Vagina (tissue), 2 donors: ENCODE measurements around the gene CYP1A2.

Experiments
- POLR2A ChIP-seq, 2 donors: fragments of 450-650 bp; IDR thresholded peaks; one replicate each; pipeline ENCODE4 v1.6.1; 2017; ENCODE audit warnings: antibody characterized with exemption in 2 of 2, mild to moderate bottlenecking in 2 of 2, moderate library complexity in 2 of 2
- POLR2AphosphoS5 ChIP-seq, 2 donors: sonication (generic); formaldehyde crosslinking; IDR thresholded peaks; one replicate each; pipeline ENCODE4 v1.9.0; 2017; ENCODE audit warnings: antibody characterized with exemption in 2 of 2, mild to moderate bottlenecking in 2 of 2, low read depth in 1 of 2; ENCODE audit not compliant: insufficient read depth in 1 of 2
- TF ChIP-seq, protein P1 (sequence below), 3 experiments: fragments of 450-650 bp in 2 of 3; fragments of 200-600 bp in 1 of 3; sonication (generic) in 1 of 3; IDR thresholded peaks; one replicate each; pipeline ENCODE4 v1.5.1; 2017 to 2019; ENCODE audit warnings: antibody characterized with exemption in 3 of 3, mild to moderate bottlenecking in 2 of 3, moderate library complexity in 2 of 3

DNA sequence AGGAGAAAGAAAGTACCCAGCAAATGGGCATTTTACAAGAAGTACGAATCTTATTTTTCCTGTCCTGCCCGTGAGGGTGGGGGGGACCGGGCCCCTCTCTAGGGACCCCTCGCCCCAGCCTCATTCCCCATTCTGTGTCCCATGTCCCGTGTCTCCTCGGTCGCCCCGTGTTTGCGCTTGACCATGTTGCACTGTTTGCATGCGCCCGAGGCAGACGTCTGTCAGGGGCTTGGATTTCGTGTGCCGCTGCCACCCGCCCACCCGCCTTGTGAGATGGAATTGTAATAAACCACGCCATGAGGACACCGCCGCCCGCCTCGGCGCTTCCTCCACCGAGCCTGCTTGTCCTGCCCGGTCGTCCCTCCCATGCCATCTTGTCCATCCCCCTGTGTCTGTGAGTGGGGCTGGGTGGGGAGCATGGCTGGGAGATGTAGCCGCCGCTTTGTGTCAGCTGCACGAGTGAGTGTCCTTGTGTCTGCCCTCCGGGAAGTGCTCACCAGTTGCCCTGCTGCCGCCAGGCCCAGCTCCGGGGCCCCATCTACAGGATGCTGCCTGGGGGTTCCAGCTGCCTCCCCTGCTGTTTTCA is 54.3 kb downstream of the CYP1A2 start:
- TF ChIP-seq POLR2A (IDR thresholded peaks at IDR 0.05) (no peak), POLR2AphosphoS5 (IDR thresholded peaks at IDR 0.05; ENCODE audit: insufficient read depth in 1 of 2, low read depth in 1 of 2) (no peak)
- TF ChIP-seq, protein P1, sequence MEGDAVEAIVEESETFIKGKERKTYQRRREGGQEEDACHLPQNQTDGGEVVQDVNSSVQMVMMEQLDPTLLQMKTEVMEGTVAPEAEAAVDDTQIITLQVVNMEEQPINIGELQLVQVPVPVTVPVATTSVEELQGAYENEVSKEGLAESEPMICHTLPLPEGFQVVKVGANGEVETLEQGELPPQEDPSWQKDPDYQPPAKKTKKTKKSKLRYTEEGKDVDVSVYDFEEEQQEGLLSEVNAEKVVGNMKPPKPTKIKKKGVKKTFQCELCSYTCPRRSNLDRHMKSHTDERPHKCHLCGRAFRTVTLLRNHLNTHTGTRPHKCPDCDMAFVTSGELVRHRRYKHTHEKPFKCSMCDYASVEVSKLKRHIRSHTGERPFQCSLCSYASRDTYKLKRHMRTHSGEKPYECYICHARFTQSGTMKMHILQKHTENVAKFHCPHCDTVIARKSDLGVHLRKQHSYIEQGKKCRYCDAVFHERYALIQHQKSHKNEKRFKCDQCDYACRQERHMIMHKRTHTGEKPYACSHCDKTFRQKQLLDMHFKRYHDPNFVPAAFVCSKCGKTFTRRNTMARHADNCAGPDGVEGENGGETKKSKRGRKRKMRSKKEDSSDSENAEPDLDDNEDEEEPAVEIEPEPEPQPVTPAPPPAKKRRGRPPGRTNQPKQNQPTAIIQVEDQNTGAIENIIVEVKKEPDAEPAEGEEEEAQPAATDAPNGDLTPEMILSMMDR (IDR thresholded peaks at IDR 0.05) = no peak
